ENCODE measurements around the gene STX1B. TPM values are rescaled to one million over a fixed set of nuclear protein-coding genes. Genes with fewer than 3 reads are reported as not detected.

The STX1B gene
- total and polyA plus RNA-seq, 2 of the 8 experiments (the other 6 are each of a cell fraction or from before 2014, with no cell fraction given), result 8.9 to 20.2 TPM

GRCh38 chr16:31023627-31024226 lies 13.3 kb upstream of the STX1B start (continued):
- TF ChIP-seq TAF1 (IDR thresholded peaks at IDR 0.05; ENCODE audit: low read depth, low read length) (no peak), JUND (IDR thresholded peaks at IDR 0.05; ENCODE audit: low read length) (no peak), SIX5 (IDR thresholded peaks at IDR 0.05; ENCODE audit: low read depth, low read length) (no peak), TCF12 (IDR thresholded peaks at IDR 0.05; ENCODE audit: low read depth, low read length) (no peak)
